ENCODE results near the gene PRPF18.

Gene PRPF18

DNA sequence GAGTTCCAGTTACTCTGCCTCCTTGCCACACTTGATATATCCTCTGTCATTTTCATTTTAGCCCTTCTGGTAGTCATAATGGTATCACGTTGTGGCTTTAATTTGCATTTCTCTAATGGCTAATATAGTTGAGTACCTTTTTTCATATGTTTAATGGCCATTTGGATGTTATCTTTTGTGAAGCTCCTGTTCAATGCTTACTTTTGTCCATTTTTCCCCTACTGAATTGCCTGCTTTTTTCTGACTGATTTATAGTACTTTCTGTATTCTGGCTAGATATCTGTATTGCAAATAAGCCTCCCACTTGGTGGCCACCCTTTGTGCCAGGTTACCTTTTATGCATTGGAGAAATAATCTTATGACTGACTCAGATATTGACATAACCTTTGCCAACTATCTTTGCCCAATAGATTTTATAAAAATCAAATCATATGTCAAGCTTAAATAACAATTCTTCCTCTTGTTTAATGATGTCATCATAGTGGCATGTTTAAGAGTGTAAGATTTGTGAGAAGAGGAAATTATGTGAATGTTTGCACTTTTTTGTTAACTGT is 50.6 kb downstream of the PRPF18 start:
- in situ Hi-C loops (cut with HindIII; ENCODE audit: low sequenced_read_pairs): no loop called here

DNA sequence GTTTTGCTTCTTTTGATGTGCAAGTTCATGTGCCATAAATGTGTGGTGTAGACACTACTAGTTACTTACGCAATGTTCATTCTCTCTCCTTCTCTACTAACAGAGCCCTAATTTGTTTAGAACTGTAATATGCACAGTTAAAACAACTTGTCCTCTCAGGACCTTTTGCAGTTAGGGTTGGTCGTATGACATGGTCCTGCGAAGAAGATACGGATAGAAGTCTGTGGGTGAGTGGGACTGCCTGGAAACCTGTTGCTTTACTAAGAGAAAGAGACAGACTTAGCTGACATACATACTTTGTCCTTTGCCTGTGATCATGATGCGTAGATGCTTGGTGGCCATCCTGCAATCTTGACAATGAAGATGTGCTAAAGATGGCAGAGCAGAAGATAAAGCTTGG is 51.1 kb downstream of the PRPF18 start:
- in situ Hi-C loops (cut with HindIII; ENCODE audit: low sequenced_read_pairs): no loop called here

DNA sequence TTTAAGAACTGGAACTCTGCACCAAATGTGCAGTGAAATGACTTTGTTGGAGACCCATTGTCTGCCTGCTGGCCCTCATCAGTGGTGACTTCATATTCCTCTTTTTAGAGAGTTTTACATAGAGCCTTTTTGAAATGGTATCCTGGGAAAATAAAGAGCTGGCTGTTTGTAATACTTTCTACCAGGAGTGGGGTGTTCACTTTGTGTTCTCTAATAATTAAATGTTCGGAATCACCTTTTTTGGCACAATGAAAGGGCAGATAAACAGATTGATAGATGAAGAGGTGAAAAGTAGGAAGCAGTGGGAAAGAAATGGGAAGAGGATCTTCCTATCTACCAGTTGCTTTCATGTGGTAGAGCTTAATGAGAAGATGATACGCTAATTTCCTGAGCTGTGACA is 55.5 kb downstream of the PRPF18 start:
- in situ Hi-C loops (cut with HindIII; ENCODE audit: low sequenced_read_pairs): no loop called here

DNA sequence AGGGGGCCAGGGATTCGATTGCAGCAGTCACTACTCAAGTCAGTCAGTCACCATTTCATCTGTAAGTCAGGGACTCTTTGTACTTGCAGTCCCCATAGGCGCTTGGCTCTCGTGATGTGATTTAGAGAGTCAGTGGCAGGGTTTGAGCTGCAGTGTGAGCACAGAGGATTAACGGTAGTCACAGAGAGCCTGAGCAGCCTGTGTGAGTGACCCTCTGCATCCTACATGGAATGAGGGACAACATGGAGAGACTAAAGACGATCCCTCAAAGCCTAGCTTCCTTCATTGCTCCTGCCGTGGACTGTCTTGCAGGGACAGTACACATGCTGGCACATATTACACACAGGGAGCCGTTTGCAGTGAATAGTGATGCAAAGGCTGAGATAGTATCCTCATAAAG is 56.3 kb downstream of the PRPF18 start:
- in situ Hi-C loops (cut with HindIII; ENCODE audit: low sequenced_read_pairs): no loop called here

DNA sequence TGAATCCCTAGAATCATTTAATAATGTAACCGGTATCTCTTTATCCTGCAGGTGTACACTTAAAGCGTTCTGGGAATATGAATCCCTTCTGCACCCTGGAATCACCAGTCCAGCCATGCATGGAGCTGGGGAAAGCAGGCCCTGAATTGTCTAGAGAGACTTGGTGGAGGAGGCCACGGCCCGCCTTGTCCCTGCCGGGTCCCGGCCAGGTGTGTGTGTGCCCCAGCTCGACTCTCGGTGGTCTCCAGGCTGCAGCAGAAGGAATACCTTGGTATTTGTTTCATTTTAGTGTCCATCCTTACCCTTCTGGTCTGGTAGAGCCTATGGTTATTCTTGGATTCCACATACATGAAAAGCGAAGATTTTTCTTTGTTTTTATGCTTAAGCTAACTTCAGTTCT is 58.1 kb downstream of the PRPF18 start:
- in situ Hi-C loops (cut with HindIII; ENCODE audit: low sequenced_read_pairs): no loop called here

DNA sequence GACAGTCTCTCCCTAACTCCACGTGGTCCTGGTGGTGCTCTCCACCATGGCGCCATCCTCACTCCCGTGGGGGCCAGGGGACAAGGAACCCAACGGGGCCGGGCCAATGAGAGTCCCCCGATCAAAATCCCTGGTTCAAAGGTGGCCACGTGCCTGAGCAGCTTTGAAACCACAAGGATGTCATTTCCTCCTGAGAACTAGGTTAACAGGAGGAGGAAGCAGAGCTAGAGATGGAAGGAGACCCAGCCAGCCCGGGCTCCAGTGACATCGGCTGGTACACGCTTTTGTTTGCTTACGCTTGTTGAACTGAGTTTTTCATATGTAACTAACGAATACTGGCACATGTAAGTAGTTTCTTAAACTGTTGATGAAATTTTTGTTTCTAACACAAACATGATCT is 61.7 kb downstream of the PRPF18 start:
- in situ Hi-C loops (cut with HindIII; ENCODE audit: low sequenced_read_pairs): no loop called here

DNA sequence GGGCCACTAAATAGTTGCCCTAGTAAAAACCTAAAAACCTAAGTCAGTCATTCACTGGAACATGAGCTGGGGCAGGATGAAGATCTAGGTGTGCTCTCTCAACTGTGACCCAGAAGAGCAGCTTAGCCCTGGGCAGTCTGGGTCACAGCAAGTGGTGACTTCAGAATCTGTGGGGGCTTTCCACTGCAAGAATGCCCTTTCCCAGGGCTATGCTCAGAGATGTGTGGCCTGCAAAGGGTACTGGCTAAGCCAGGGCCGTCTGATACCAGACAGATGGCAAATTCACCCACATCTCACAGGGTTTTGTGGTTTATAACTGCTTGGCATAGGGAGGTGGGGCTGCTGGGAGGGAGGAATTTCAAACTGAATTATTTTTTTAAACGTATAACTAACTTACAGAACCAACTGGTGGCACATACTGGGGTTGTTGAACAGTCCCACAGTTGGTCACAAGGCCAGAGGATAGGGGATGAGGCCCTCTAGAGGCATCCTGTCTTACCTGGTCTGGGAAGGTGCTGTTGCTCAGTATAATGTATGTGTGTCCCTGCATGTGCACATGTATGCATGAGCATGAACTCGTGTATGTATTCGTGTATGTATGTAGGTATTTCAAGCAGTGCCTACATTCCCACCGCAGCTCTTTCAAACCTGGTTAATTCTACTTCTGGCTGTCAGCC is 63.2 kb downstream of the PRPF18 start:
- in situ Hi-C loops (cut with HindIII; ENCODE audit: low sequenced_read_pairs): no loop called here

DNA sequence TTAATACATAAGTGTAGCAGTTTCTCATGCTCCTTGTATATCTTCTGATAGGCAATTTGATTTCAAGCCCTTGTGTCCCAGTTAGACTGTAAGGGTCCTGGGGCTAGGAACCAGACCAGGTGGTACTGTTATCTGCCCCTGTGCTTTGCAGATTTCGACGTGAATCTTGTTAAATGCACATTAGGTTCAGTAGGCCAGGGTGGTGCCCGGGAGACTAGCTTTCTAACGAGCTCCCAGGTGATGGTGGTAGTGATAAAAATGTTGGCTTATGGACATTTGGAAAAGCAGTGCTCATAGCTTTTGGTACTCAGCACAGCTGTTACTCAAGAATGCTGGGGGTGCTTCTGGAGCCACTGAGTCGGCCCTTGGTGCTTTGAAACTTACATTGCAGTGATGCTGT is 64.2 kb downstream of the PRPF18 start:
- in situ Hi-C loops (cut with HindIII; ENCODE audit: low sequenced_read_pairs): no loop called here

DNA sequence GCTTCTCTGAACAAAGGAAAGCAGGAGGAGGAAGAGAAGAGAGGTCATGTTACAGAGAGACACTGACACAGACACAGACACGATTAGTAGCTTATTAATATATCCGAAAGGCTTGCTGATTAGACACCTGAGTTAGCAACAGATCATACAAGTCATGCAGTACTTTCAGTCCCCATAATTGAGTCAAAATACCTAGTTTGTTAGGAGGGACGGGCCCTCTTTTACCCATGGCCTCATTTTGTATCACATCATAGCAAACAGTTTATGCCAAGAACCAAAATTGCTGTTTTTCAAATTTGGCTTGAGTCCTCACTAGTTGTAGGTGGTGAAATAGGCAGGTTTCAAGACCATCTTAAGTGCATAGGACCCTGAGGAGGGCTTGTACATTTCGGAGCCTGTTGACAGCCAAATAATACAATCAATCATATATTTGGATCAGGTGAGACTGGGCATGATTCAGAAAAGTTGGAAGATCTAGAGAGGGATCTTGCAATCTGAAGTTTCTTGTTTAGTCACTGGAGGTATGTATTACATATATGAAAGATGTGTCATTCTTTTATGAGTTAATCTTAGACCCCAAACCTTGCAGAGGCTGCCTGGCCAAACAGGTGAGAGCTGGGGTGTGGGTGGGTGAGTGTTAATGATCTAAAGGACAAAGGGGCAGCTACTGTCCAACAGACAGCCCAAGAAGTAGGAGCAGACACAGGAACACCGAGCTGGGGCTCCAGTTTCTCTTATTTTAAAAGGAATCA is 65.4 kb downstream of the PRPF18 start:
- in situ Hi-C loops (cut with HindIII; ENCODE audit: low sequenced_read_pairs): no loop called here

DNA sequence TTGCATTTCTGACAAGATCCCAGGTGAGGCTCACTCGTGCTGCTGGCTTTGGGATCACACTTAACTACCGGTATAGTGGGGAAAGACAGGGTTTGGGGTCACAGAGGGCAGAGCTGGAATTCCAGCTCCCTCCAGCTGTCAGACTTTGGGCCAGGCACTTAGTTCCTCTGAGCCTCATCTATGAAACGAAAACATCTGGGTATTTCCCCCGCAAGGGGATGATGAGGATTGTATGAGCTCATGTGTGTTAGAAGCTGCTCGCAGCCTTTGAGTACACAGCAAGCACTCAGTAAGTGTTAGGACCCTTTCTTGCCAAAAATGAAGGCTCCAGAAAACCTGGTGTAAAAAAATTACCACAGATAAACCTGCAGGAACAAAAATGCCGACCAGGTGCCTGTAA is 66.1 kb downstream of the PRPF18 start:
- in situ Hi-C loops (cut with HindIII; ENCODE audit: low sequenced_read_pairs): no loop called here

DNA sequence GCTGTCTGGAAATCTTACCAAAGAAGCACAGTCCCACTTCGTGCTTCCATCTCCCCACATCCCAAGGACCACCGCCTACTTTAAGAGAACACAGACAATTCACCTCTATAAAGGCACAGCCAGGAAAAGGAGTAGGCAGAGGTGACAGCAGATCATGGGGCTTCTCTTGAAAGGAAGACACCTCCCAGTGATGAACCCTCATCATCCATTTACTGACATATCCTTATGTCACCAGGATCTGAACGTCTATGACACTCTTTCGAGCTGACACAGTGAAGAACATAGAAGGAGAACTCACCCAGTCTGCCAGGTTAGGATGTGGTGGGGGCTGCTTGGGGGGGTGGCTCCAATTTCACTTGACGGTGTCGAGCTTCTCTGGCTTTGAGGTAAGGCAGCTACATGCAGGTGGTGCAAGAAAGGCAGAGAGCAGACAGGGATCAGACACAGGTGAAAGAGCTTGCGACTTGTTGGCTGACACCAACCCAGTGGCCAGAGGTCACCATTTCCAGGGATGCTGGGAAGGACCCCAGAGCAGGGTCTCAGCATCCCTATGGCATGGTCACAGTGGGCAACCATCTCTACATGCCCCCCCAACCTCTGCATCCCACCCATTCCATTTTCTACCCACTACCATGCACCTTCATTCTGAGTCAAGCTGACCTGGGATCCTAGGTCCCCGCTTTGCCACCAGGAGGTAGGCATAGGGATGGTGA is 67.5 kb downstream of the PRPF18 start:
- in situ Hi-C loops (cut with HindIII; ENCODE audit: low sequenced_read_pairs): no loop called here

DNA sequence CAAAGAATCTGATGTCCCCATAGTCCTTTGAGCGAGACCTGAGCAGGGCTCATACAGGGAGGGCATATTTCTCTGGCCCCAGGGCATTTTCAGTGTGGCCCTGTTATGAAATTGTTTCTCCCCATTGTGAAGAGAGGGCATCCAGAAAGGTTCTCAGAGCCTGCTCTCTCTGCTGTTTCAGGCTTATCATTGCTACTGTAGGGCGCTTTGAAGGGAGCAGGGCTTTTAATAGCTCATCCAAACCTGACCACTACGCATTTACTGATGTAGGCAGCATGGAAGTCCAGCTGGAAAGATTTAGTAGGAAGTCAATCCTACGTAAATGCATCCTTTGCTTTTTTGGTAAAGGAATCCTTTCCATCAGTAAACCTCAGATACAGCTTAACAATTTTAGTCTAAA is 68.1 kb downstream of the PRPF18 start:
- in situ Hi-C loops (cut with HindIII; ENCODE audit: low sequenced_read_pairs): no loop called here

DNA sequence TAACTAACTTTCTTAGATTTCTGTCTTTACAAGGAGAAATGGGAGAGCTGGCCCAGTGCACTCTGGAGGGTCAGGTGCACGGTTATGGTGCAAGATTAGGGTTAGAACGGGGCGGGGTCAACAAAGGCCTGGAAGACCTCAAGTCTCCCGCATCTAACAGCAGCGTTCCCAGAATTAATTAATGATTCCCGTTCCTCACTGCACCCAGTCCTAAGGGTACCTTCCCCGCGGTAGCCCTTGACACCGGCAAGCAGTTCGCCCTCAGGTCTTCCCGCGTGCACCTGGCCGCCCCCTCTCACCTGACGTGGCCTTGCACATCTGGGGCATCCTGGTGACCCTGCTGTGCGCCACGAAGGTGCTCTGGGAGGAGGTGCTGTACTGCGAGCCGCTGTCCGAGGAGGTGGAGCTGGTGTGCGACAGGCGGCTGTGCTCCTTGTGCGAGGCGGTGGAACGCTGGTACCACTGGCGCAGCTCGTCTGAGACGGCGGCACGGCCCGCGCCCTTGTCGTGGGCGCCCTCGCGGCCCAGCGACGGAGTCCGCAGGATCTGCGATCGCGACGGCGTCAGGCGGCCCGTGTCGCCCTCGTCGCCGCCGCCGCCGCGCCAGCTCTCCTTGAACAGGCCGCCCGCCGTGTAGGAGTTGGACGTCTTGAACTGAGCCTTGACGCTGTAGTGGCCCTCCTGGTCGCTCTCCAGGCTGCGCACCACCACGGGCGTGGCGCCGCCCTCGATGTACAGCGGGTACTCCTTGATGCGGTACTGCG is 69.8 kb downstream of the PRPF18 start:
- in situ Hi-C loops (cut with HindIII; ENCODE audit: low sequenced_read_pairs): no loop called here

DNA sequence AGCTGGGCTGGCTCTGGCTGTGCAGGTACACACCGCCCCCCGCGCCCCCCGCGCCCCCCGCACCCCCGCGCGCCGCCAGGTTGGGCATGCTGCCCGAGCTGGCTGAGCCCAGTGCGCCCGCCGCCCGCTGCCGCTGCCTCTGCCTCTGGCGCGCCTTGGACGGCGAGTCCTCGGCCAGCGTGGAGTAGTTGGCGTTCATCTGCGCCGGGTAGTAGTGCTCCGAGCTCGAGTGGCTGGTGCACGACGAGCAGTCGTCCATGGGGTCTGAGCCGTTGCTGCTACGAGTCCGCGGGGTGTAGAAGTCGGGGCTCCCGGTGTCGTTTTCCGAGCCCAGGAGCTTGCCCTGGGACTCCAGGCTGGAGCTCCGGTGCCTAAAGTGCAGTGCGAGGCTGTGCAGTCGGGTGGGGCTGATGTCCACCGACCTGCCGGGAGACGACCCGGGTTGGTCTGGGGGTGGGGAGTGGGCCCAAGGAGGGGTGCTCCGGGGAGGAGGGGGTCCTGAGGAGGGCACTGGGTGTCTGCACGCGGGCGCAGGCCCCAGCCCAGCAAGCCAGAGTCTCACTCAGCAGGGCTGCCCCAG is 70.4 kb downstream of the PRPF18 start:
- in situ Hi-C loops (cut with HindIII; ENCODE audit: low sequenced_read_pairs): no loop called here

DNA sequence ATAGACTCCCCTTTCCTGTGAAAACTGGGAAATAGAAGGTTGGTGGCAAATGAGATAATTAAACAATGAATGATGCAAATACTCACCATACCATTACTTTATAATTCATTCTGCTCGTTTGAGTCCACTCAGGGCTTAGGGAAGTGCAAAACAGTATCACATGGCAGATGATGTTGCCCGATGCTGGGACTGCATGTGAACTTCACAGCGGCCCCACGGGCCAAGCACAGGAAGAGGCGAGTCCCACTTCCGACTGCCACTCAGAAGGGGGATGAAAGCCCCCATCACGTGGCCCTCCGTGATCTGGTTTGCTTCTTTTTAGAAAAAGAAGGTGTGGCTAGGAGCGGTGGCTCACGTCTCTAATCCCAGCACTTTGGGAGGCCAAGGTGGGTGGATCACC is 71.5 kb downstream of the PRPF18 start:
- in situ Hi-C loops (cut with HindIII; ENCODE audit: low sequenced_read_pairs): no loop called here

DNA sequence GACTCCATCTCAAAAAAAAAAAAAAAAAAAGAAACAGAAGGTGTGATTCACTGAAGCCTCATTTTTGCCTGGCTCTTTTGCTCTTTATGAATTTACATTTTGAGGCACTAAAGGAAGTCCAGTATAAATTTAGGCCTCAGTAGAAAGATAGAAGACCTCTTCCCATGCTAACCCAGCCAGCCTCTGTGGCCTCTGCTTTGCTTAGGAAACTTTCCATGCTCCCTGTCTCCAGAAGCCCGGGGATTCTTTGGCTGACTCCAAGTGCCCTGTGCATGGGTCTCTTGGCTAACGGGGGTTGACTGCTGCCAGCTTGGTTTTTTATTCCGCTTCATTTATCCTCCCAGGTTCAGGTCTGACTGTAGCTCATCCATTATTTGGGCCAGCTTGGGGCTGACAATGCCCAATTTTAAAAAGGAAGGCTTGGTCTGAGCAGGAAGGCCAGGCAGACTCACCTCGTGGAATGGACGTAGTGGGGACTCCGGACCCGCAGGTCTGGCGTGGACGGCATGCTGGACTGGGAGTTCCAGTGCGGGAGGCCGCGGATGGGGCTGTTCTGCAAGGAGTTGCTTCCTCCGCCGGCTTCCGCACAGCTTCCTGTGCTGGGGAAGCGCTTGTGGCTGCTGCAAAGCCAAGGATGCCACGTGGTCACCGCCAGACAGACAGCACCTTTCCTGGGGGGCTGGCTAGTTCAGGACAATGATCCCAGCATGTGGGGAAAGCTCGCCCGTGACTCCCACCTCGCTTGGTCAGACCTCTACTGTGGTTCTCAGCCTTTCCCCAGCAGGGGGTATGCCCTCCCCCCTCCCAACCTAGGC is 72.3 kb downstream of the PRPF18 start:
- in situ Hi-C loops (cut with HindIII; ENCODE audit: low sequenced_read_pairs): no loop called here

DNA sequence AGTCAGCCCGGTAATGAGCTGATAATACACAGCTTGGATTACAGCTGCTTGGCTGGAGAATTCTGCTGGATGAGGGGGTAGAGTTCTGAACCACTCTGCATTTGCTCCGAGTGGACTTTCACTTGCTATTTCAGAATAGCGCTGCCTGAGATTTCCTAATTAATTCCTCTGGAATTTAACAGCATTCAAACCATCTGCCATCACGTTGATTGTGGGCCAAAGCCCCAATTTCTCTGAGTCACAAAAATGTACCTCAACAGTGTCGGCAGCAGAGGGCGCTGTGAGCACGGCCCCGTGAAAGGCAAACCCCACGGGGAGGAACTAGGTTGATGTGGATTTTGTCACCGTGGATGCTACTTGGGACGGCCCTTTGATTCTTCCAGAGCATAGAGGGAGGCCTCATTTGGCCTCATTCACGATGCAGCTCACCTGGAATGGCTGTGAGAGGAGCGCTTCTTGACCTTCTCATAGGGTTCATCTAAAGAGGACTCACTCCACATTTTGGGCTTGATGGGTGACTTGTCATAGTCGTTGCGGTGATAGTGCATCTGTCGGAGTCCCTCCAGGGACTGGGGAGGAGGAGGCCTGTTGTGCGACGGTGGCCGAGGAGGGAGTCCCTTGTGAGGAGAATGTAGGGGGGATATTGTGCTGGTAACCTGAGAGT is 73.3 kb downstream of the PRPF18 start:
- in situ Hi-C loops (cut with HindIII; ENCODE audit: low sequenced_read_pairs): no loop called here

DNA sequence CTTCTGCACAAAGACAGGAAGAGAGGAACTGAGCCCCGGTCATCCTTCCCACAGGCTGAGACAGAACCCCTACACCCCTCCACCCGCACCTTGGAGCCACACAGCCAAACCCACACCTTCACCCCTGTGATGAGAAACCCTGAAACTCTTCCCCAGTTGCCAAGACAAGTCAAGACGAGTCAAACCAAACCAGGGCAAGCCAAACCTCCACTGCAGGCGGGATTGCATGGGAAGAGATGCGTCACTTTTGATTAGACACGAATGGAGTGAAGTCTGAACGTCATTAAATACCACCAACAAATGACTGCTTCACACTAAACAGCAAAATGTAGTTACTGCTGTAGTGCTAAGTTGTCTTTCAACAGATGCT is 73.8 kb downstream of the PRPF18 start:
- in situ Hi-C loops (cut with HindIII; ENCODE audit: low sequenced_read_pairs): no loop called here

DNA sequence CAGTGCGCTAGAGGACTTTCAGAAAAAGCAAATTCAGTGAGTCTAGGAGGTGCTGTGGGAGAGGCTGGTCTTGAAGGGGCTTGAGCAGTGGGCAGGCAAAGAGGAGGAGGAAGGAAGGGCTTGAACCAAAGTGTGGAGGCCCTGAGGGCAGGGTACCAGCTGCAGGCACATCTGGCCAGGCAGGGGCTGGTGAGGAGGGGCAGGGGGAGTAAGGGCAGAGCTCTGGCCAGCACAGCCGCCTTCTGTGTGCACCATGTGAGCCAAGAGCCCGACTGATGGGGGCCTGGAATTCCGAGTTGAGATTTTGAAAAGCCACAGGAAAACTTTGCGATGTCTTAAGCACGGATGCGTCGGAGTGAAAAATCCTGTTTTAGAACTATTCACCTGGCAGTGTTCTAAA is 74.5 kb downstream of the PRPF18 start:
- in situ Hi-C loops (cut with HindIII; ENCODE audit: low sequenced_read_pairs): no loop called here

Measured in DLD1 (cell line).